H9 (cell line): ENCODE data around the gene PPP1R13L. TPM values are rescaled to one million over a fixed set of nuclear protein-coding genes. Genes with fewer than 3 reads are reported as not detected.

ENCODE experiments used
- DNase-seq: peaks from one replicate; pipeline ENCODE4 v3.0.0-alpha.2; 2017
- H2AFZ ChIP-seq: one replicate; pipeline ENCODE4 v1.6.1; 2013; ENCODE audit warnings: mild to moderate bottlenecking, low read length, control low read depth, moderate library complexity
- H2AK5ac ChIP-seq: 2 replicates; pipeline ENCODE4 v1.6.1; 2013; ENCODE audit warnings: low read length, control low read depth, mixed read lengths; ENCODE audit not compliant: insufficient read length
- H2BK120ac ChIP-seq: one replicate; pipeline ENCODE4 v1.6.1; 2013; ENCODE audit warnings: low read depth, mild to moderate bottlenecking, low read length, control low read depth, inconsistent platforms; ENCODE audit not compliant: poor library complexity, severe bottlenecking
- H2BK12ac ChIP-seq: 2 replicates; pipeline ENCODE4 v1.6.1; 2013; ENCODE audit warnings: low read length, control low read depth, mixed read lengths, low read depth; ENCODE audit not compliant: insufficient read length
- H2BK15ac ChIP-seq: 2 replicates; pipeline ENCODE4 v1.6.1; 2013; ENCODE audit warnings: low read depth, low read length, control low read depth
- H2BK20ac ChIP-seq: one replicate; pipeline ENCODE4 v1.6.1; 2013; ENCODE audit warnings: low read depth, mild to moderate bottlenecking, low read length, control low read depth, inconsistent platforms; ENCODE audit not compliant: poor library complexity, severe bottlenecking
- H2BK5ac ChIP-seq: 2 replicates; pipeline ENCODE4 v1.6.1; 2013; ENCODE audit warnings: low read length, control low read depth, mixed read lengths; ENCODE audit not compliant: insufficient read length
- H3K14ac ChIP-seq: 2 replicates; pipeline ENCODE4 v1.6.1; 2013; ENCODE audit warnings: low read length, control low read depth; ENCODE audit not compliant: insufficient read depth
- H3K18ac ChIP-seq: 2 replicates; pipeline ENCODE4 v1.6.1; 2013; ENCODE audit warnings: low read depth, mild to moderate bottlenecking, mixed read lengths, low read length, control low read depth; ENCODE audit not compliant: insufficient read length
- H3K23ac ChIP-seq: 2 replicates; pipeline ENCODE4 v1.6.1; 2013; ENCODE audit warnings: low read length, control low read depth, mixed read lengths, low read depth; ENCODE audit not compliant: insufficient read length
- H3K23me2 ChIP-seq: 2 replicates; pipeline ENCODE4 v1.6.1; 2013; ENCODE audit warnings: low read depth, mild to moderate bottlenecking, mixed read lengths, low read length, control low read depth; ENCODE audit not compliant: insufficient read length, poor library complexity, severe bottlenecking
- H3K27ac ChIP-seq: 2 replicates; pipeline ENCODE4 v1.5.1; 2013; ENCODE audit warnings: low read length, control low read depth, mixed read lengths, low read depth; ENCODE audit not compliant: insufficient read length
- H3K27me3 ChIP-seq: 2 replicates; pipeline ENCODE4 v1.6.1; 2013; ENCODE audit warnings: low read length, control low read depth, inconsistent platforms; ENCODE audit not compliant: insufficient read depth
- H3K4ac ChIP-seq: 2 replicates; pipeline ENCODE4 v1.6.1; 2013; ENCODE audit warnings: low read depth, mild to moderate bottlenecking, control low read depth, inconsistent platforms, low read length, moderate library complexity
- H3K4me1 ChIP-seq: 2 replicates; pipeline ENCODE4 v1.6.1; 2013; ENCODE audit warnings: low read length, control low read depth, inconsistent platforms; ENCODE audit not compliant: insufficient read depth
- H3K4me2 ChIP-seq: 2 replicates; pipeline ENCODE4 v1.6.1; 2013; ENCODE audit warnings: low read length, control low read depth, mixed read lengths; ENCODE audit not compliant: insufficient read length, insufficient read depth
- H3K56ac ChIP-seq: 2 replicates; pipeline ENCODE4 v1.6.1; 2013; ENCODE audit warnings: low read depth, mild to moderate bottlenecking, mixed read lengths, low read length, control low read depth; ENCODE audit not compliant: insufficient read length
- H3K79me1 ChIP-seq: 2 replicates; pipeline ENCODE4 v1.6.1; 2013; ENCODE audit warnings: low read depth, mild to moderate bottlenecking, moderate library complexity, low read length, control low read depth, inconsistent platforms; ENCODE audit not compliant: insufficient read depth, poor library complexity, severe bottlenecking
- H3K79me2 ChIP-seq: 2 replicates; pipeline ENCODE4 v1.6.1; 2013; ENCODE audit warnings: low read length, control low read depth, inconsistent platforms; ENCODE audit not compliant: insufficient read depth
- H3K9ac ChIP-seq: 2 replicates; pipeline ENCODE4 v1.6.1; 2013; ENCODE audit warnings: low read length, control low read depth, mixed read lengths; ENCODE audit not compliant: insufficient read length; ENCODE audit errors: extremely low read depth
- H3K9me3 ChIP-seq: one replicate; pipeline ENCODE4 v1.6.1; 2013; ENCODE audit warnings: low read depth, low read length, inconsistent platforms; ENCODE audit not compliant: control insufficient read depth
- H3T11ph ChIP-seq: one replicate; pipeline ENCODE4 v1.6.1; 2013; ENCODE audit warnings: mild to moderate bottlenecking, low read length, control low read depth, inconsistent platforms
- H4K20me1 ChIP-seq: one replicate; pipeline ENCODE4 v1.6.1; 2013; ENCODE audit not compliant: control insufficient read depth, insufficient read length, insufficient read depth
- H4K5ac ChIP-seq: 2 replicates; pipeline ENCODE4 v1.6.1; 2013; ENCODE audit warnings: low read depth, mild to moderate bottlenecking, mixed read lengths, low read length, control low read depth; ENCODE audit not compliant: insufficient read length
- H4K8ac ChIP-seq: replicated peaks from 2 replicates; pipeline ENCODE4 v1.6.1; 2013; ENCODE audit warnings: low read length, control low read depth, mixed read lengths, low read depth; ENCODE audit not compliant: insufficient read length
- H4K91ac ChIP-seq: 2 replicates; pipeline ENCODE4 v1.6.1; 2013; ENCODE audit warnings: low read depth, mild to moderate bottlenecking, moderate library complexity, mixed read lengths, low read length, control low read depth; ENCODE audit not compliant: insufficient read length
- H3K27ac Mint-ChIP-seq, 3 experiments: 2 replicates in 2 of 3; 3 replicates in 1 of 3; pipeline ENCODE4 v1.8.0; 2020 to 2021; ENCODE audit warnings: mixed read lengths in 3 of 3, mild to moderate bottlenecking in 1 of 3, moderate library complexity in 1 of 3
- H3K27me3 Mint-ChIP-seq: 2 replicates; pipeline ENCODE4 v1.8.0; 2021; ENCODE audit warnings: low read depth, mild to moderate bottlenecking, moderate library complexity, mixed read lengths
- H3K36me3 Mint-ChIP-seq, 3 experiments: 2 replicates in 2 of 3; 3 replicates in 1 of 3; pipeline ENCODE4 v1.8.0; 2020 to 2021; ENCODE audit warnings: low read depth in 3 of 3, mixed read lengths in 3 of 3; ENCODE audit not compliant: insufficient read depth in 1 of 3
- H3K4me1 Mint-ChIP-seq, 2 experiments: 2 replicates each; pipeline ENCODE4 v1.8.0; 2020; ENCODE audit warnings: mixed read lengths in 2 of 2
- H3K4me3 Mint-ChIP-seq, 2 experiments: 2 replicates in 1 of 2; 3 replicates in 1 of 2; pipeline ENCODE4 v1.8.0; 2020 to 2021; ENCODE audit warnings: mild to moderate bottlenecking in 2 of 2, mixed read lengths in 2 of 2, moderate library complexity in 1 of 2
- H3K9me3 Mint-ChIP-seq, 2 experiments: 2 replicates in 1 of 2; 3 replicates in 1 of 2; pipeline ENCODE4 v1.8.0; 2020; ENCODE audit warnings: mild to moderate bottlenecking in 2 of 2, mixed read lengths in 2 of 2, moderate library complexity in 1 of 2
- CTCF ChIP-seq: fragments of 200-600 bp; sonication (generic); conservative IDR thresholded peaks from 3 replicates; pipeline ENCODE4 v1.8.0; 2021; ENCODE audit warnings: antibody characterized with exemption, mild to moderate bottlenecking
- WGBS: extraction: QIAGEN DNeasy Blood & Tissue Kit; methylation state at CpG from one replicate; pipeline ENCODE4 v1.1.7; 2013; ENCODE audit warnings: missing lambda C conversion rate, low lambda C conversion rate, mixed read lengths; ENCODE audit not compliant: insufficient read length; ENCODE audit errors: extremely low coverage; 5-methylcytosine and 5-hydroxymethylcytosine counted together
- total RNA-seq: library from RNA; stranded (reverse); gene quantifications from 2 replicates; pipeline ENCODE4 v1.2.1, GENCODE V29; 2021

PPP1R13L gene
- total RNA-seq, 1 experiment from 2014 or later, result 42.6 TPM

GRCh38 chr19:45439190-45439568, 34.3 kb upstream of the PPP1R13L start:
- TF ChIP-seq CTCF, result no peak
- DNase-seq, result no peak
- Histone ChIP-seq H2BK120ac (no peak overlapping the region), H3K4me1 (peaks cover 2% of the 10 kb centered on the region; the same call in 1 of the 2 replicates), H3K18ac (no peak overlapping the region), H2BK15ac (no peak overlapping the region), H4K91ac (no peak overlapping the region), H2BK5ac (no peak overlapping the region), H3K56ac (no peak overlapping the region), H3K27ac (no peak overlapping the region), H3K79me1 (no peaks in the 10 kb centered on the region), H4K5ac (no peak overlapping the region), H2AFZ (no peak overlapping the region), H4K20me1 (no peaks in the 10 kb centered on the region), H3K23ac (no peak overlapping the region), H2BK20ac (no peak overlapping the region), H3K23me2 (peaks cover 10% of the 10 kb centered on the region), H3K14ac (no peak overlapping the region), H4K8ac (no peak overlapping the region), H3K27me3 (no peaks in the 10 kb centered on the region), H3K9me3 (no peaks in the 10 kb centered on the region), H3K4me2 (no peak overlapping the region), H3K79me2 (no peaks in the 10 kb centered on the region), H2AK5ac (no peak overlapping the region), H3K9ac (no peak overlapping the region), H3T11ph (no peak overlapping the region), H2BK12ac (no peak overlapping the region), H3K4ac (no peak overlapping the region)
- Mint-ChIP-seq H3K27ac (no peak overlapping the region), H3K36me3 (no peaks in the 10 kb centered on the region), H3K4me3 (peak overlapping the region; percentile 67 to 70), H3K27me3 (peaks cover 1% of the 10 kb centered on the region; the same call in 1 of the 2 replicates), H3K4me1 (peaks cover 20 to 24% of the 10 kb centered on the region in 2 experiments), H3K9me3 (peaks cover 0 to 4% of the 10 kb centered on the region in 2 experiments; a peak in 1 of 5 replicates)
- WGBS, result no CpG with 5 or more reads among the region's 10 CpGs
